HG03460 (cell line): ENCODE measurements around the gene TIMM13.

Experiments used
- ATAC-seq: cut with Tn5 transposase; IDR thresholded peaks from one replicate; pipeline ENCODE4 v1.9.1; 2021; ENCODE audit not compliant: unreplicated experiment

The TIMM13 gene

GRCh38 chr19:2455851-2456570 lies 28.6 kb upstream of the TIMM13 start:
- ATAC-seq, result no peak

DNA sequence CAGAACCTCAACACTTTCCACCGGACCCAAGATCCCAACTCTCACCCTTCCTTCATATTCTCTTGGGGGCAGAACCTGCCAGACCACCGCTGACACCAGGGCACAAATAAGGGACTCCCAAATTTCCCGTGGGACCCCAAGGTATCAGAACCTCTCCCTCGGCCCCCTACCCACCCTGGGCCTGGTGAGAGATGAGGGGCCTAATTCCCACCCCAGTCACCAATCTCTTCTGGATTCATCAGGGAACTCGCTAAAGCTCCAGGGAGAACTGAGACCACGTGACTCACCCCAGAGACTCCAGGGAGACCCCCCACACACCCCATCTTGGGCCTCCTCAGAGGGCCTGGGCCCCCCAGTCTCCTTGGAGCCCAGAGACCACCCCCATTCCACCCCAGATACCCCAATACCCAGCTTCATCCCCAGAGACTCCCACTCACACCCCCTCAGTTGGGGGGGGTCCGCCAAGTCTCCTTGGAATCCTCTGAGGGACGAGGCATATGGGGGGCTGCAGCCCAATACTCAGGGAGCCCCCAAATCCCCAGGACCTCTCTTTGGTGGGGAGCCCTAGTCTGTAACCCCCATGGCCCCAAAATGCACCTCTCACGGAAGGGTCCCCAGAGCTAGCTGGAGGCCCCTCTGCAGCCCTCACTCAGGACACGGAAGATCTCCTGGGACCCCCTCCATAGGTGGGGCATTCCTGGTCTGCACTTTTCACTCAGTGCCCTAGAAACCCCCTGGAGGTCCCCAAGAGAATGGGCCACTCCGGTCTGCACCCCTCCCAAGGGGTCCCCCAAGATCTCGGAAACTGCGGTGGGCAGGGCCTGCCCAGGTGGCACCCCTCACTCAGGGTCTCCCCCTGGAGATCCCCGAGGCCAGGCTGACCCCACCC lies 27.8 kb upstream of the TIMM13 start:
- ATAC-seq, result no peak

GRCh38 chr19:2454199-2454961 lies 27.0 kb upstream of the TIMM13 start:
- no peak for ATAC-seq

DNA sequence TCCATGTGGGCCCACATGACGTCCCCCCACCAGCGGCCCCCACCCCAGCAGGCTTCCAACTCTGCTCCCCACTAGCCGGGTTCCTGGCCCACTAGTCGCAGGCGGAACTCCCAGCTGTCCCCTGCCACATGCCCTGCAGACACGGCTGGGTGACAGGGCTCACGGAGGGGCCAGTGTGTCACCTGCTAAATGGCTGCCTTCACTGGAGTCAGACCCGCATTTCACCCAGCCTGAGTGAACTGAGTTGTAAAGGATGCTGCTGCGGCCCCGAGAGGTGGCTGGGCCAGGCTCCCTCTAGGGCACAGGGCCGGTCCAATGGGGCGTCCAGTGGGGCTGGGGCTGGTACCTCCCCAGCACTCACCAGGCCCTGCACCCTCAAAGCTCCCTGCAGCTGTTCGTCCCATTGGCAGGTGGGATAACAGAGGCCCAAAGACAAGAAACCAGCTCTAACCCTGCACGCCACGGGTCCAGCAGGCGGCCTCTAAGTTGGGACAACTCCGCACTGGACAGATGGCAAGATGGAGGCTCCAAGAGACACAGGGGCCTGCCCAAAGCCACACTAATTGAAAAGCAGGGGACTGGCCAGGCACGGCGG lies 26.1 kb upstream of the TIMM13 start:
- no peak for ATAC-seq

- ATAC-seq, result no peak
Observed at GRCh38 chr19:2451741-2452140, 24.4 kb upstream of the TIMM13 start.

- ATAC-seq, result no peak
Observed at GRCh38 chr19:2451138-2451537, 23.8 kb upstream of the TIMM13 start.

DNA sequence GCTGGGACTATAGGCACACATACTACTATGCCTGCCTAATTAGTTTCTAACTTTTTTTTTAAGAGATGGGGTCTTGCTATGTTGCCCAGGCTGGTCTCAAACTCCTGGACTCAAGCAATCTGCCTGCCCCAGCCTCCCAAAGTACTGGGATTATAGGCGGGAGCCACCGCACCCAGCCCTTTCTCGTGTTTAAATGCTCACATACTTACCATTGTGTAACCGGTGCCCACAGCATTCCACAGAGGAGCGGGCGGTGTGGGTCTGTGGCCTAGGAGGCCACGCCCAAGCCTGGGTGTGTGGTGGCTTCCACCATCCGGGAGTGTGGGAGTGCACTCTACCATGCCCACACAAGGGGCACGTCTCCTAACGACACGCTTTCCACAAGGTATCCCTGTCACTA lies 21.6 kb upstream of the TIMM13 start:
- ATAC-seq, result no peak

- ATAC-seq, result no peak
Observed at GRCh38 chr19:2446381-2446780, 19.0 kb upstream of the TIMM13 start.

GRCh38 chr19:2444251-2445002 lies 17.0 kb upstream of the TIMM13 start:
- no peak for ATAC-seq

GRCh38 chr19:2443785-2444182 lies 16.4 kb upstream of the TIMM13 start:
- ATAC-seq, result no peak

DNA sequence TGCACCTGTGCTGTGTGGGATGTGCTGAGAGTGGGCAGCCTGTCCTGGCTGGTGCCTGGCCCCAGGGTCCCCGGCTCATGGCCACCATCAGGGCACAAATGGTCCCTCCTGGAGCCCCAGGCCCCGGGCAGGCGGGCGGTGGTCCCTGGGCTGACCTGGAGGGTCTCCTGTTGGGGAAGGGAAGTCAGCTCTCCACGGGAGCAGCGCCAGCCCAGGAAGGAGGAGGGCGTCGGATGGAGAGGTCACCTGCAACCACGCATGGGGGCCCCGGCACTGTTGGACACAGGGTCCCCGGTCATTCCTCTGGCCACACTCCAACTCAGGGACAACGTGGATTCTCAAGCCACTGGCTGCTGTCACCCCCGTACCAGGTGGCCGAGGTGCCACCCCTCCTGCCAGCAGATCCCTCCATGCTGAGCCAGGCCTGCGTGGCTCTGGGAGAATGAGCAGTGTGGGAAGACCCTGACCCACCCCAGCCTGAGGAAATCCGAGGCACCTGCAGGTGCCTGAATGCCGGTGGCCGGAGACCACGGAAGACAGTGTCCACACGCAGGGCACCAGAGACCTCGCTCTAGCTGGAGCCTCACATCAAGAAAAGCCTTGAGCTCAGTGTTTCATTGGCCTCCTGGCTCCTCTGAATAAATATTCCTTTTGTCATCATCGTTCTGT lies 15.9 kb upstream of the TIMM13 start:
- no peak for ATAC-seq

- no peak for ATAC-seq
Observed at GRCh38 chr19:2441096-2441752, 13.8 kb upstream of the TIMM13 start.

GRCh38 chr19:2440515-2440914 lies 13.1 kb upstream of the TIMM13 start:
- no peak for ATAC-seq

GRCh38 chr19:2438178-2438577 lies 10.8 kb upstream of the TIMM13 start:
- no peak for ATAC-seq

DNA sequence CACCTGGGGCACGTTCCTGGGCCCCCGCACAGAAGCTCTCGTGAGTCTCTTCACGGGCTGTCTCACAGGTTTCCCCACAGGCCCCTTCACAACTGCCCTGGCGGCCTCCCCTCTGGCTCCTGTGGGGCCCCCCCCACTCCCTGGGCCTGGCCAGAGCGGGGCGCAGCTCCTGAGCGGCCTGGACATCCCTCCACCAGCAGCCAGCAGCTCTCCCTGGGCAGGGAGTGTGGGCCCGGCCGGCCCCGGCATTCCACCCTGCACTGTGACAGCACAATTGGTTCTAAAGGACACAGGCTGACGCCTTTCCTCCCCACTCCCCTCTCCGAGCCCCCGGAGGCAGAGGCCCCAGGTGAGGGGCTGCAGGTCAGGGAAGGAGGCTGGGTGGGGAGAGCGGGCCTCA lies 9.5 kb upstream of the TIMM13 start:
- ATAC-seq, result no peak

GRCh38 chr19:2436384-2436783 lies 9.0 kb upstream of the TIMM13 start:
- ATAC-seq, result no peak

- ATAC-seq, result no peak
Observed at GRCh38 chr19:2434721-2435265, 7.4 kb upstream of the TIMM13 start.

GRCh38 chr19:2434267-2434666 lies 6.9 kb upstream of the TIMM13 start:
- no peak for ATAC-seq

GRCh38 chr19:2433854-2434253 lies 6.5 kb upstream of the TIMM13 start:
- ATAC-seq, result no peak
